GM21717 (cell line): Measurements from ENCODE around the gene DBF4B.

Experiments used
- ATAC-seq: cut with Tn5 transposase; IDR thresholded peaks from one replicate; pipeline ENCODE4 v1.9.1; 2021; ENCODE audit warnings: mild to moderate bottlenecking, moderate library complexity; ENCODE audit not compliant: unreplicated experiment

Gene DBF4B

DNA sequence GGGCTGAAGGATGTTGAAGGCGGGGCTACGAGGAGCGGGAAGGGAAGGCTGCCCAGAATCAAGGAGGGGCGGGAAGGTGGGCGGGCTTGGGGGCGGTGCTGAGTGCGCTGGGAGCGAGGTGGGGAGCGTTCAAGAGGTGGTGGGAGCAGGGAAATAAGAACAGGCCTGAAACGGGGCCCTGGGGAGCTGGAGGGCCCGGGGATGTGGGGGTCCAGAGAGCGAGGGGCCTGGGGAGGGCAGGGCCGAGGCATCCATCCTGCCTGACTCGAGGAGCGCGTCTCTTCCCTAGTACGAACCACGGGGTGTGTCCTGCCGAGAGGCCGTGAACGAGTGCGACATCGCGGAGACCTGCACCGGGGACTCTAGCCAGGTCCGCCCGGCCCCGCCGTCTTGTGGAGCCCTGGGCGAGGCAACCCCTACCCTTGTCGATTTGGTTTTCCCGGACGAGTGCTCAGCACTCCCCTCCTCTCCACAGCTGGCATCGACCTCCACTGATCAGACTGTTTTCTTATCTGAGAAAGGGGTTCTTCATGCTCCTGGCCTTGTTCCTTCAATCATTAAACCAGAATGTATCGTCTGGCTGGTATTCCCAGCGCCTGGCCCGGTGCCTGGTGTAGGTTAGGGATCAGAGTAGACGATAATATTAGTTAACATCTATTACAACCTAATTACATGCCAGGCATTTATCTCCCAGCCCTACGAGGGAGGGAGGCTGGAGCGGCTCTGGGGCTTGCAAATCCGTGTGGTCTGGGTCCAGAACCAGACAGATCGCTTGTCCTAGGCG, 67.6 kb downstream of the DBF4B start:
- no peak for ATAC-seq

DNA sequence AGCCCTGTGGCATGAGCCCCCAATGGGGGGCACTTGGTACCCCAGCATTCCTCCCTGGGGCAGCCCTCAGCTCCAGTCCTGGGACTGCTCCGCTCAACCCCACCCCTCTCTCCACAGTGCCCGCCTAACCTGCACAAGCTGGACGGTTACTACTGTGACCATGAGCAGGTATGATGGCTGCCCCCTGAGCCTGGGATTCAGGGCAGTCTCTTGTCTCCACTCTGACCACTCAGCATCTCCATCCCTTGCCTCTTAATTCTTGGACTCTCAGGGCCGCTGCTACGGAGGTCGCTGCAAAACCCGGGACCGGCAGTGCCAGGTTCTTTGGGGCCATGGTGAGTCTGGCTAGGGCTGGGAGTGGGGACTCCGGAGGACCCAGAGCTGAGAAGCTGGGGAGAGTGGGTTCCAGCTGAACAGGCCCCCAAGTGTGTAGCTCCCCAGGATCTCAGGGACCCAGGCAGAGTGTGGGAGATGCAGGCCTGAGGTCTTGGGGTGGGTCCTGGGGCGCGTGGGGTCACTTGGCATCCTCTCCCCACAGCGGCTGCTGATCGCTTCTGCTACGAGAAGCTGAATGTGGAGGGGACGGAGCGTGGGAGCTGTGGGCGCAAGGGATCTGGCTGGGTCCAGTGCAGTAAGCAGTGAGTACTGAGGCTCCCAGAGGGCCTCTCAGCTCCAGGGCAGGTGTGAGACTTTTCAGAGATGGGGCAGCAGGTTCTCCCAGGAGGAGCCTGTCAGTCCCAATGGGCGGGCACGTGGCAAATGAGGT, 68.3 kb downstream of the DBF4B start:
- no peak for ATAC-seq

DNA sequence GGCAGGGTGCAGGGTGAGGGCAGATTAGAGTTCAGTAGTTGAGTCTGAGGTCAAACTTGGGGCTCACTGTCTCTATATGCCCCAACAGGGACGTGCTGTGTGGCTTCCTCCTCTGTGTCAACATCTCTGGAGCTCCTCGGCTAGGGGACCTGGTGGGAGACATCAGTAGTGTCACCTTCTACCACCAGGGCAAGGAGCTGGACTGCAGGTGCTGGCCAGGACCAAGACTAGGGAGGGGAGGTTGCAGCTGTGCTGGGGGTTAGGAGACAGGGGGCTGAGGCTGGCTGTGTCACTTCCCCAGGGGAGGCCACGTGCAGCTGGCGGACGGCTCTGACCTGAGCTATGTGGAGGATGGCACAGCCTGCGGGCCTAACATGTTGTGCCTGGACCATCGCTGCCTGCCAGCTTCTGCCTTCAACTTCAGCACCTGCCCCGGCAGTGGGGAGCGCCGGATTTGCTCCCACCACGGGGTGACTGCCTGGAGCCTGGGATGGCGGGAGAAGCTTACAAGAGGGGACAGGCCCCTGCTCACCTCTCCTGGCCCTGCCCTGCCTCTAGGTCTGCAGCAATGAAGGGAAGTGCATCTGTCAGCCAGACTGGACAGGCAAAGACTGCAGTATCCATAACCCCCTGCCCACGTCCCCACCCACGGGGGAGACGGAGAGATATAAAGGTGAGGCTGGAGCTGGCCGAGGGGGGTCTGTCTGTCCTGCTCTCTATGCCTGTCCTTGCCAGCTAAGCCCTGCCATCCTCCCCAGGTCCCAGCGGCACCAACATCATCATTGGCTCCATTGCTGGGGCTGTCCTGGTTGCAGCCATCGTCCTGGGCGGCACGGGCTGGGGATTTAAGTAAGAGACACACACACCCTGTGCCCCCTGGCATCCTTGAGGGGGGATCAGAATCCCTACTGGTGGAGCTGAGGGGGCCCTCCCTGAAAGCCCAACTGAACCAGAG, 69.2 kb downstream of the DBF4B start:
- ATAC-seq: no peak

DNA sequence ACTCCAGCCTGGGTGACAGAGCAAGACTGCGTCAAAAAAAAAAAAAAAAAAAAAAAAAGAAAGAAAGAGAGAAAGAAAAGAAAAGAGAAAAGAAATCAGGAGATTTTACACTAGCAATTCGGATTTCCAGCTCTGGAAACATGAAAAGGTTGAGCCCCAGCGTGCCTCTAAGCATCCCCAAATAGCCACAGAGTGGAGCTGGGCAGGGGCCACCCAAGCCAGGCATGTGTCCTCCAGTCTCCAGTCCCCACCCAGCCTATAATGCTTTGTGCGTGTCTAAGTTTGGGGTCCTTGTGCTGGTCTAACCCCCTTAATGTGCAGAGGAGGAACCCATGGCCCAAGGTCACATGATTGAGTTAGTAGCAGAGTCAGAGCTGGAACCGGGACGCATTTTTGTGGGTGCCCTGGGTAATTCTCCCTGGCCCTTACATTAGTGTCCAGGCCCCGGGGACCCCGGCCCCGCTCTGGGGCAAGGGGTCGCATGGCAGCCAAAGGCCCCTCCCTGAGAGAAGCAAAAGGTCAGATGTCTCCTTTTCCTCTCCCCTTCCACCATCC, 70.3 kb downstream of the DBF4B start:
- ATAC-seq: no peak

DNA sequence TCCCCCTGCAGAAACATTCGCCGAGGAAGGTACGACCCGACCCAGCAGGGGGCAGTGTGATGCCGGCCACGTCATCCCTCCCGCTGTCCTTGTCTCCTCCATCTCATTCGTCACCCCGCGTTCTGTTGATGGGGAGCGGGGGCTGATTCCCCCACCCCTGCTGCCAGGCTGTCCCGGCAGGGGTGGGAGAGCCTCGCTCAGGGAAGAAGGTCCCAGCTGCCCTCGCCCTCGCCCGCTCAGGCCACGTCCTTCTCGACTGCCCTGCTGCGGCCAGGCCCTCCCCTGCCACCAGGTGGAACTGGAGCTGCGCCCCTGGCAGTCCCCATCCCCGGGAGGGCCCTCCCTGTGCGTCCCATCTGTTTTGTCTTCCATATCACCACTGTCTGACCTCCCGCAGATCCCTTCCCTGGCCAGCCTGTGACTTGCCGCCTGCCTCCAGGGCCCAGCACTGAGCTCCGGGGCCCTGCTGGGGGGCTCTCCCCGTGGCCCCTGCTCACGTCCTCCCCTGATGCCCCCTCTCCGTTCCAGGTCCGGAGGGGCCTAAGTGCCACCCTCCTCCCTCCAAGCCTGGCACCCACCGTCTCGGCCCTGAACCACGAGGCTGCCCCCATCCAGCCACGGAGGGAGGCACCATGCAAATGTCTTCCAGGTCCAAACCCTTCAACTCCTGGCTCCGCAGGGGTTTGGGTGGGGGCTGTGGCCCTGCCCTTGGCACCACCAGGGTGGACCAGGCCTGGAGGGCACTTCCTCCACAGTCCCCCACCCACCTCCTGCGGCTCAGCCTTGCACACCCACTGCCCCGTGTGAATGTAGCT, 71.0 kb downstream of the DBF4B start:
- no peak for ATAC-seq

DNA sequence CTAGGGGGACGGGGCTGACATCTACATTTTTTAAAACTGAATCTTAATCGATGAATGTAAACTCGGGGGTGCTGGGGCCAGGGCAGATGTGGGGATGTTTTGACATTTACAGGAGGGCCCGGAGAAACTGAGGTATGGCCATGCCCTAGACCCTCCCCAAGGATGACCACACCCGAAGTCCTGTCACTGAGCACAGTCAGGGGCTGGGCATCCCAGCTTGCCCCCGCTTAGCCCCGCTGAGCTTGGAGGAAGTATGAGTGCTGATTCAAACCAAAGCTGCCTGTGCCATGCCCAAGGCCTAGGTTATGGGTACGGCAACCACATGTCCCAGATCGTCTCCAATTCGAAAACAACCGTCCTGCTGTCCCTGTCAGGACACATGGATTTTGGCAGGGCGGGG, 71.7 kb downstream of the DBF4B start:
- no peak for ATAC-seq

DNA sequence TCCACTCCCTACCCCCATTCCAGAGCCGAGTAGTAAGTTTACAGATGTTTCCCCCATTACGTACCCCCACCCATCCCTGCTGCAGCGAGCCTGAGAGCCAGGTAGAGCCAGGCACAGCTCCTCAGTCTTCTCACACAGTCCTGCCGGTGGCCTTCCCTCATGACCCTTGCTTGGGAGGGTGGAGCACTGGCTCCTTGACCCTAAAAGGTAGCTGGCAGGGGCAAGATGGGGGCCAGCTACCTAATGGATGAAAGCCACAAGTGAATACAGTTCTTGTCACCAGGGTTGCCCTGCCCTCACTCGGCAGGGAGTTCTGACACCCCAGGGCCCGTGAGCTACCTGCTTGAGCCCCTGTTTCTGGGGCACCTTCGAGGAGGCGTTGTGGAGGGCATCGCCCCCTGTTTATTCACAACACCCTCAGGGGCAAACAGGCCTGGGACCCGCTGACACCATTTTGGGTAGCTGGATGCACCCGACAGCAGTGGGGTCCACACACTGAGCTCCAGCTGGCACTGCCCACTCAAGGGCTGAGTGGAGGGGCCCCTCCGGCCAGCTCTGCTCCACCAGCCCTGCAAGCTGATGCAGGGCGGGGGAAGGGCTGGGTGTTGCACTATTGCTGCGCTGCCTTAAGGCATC, 72.5 kb downstream of the DBF4B start:
- ATAC-seq: no peak

DNA sequence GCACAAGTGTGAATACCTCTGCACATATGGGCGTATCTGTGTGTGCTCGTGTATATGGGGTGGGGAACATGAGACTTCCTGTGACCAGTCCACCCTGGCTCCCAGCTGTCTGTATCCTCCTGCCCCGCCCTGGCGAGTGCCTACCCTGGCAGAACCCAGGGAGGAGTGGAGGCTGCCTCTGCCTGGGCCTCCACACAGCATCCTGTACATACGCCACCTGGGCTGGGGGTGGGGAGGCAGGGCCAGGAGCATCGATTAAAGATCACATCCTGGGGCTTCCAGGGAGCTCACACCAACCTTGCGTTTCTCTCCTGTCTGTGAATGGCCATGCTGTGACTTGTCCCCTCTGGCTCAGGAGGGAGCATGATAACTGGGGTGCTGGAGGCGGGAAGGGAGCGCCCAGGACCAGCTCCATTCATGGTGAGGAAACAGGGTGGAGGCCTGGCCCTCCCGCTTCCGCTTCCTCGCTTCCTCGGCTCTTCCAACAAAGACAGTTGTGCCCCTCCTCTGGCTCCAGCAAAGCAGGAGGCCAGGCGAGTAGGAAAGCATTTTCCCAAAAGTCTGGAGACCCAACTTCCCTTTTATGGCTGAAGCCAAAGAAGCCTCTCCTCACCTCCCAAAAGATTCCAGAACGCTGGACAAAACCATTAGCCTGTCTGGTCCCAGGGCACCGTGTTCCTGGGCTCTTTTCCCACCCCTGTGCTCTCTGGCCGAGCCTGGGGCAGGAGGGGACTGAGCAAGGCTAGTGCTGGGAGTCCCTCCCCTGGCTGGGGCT, 73.3 kb downstream of the DBF4B start:
- no peak for ATAC-seq

DNA sequence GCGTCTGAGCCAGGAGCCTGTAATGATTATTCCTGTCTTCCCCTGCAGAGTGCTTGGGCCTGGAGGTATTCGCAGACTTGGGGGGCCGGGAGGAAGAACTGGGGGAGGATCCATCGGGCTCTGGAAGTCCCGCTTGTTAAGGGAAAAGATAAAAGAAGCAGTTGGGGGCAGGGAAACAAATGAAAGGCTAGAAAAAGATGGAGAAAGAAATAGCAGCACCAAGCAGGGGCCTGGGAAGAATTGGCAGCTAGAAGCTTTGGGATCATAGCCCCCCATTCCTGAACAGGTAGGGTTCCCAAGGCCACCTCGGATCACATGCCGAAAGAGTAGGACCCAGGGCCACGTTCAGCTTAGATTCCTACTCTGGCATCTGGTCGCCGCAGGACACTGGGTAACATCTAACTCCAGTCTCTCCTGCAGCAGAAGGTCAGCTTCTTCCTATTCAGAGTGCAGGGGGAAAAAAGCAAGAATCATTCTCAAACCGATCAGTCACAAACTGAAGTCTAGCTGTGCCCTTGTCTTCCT, 73.9 kb downstream of the DBF4B start:
- ATAC-seq: no peak

DNA sequence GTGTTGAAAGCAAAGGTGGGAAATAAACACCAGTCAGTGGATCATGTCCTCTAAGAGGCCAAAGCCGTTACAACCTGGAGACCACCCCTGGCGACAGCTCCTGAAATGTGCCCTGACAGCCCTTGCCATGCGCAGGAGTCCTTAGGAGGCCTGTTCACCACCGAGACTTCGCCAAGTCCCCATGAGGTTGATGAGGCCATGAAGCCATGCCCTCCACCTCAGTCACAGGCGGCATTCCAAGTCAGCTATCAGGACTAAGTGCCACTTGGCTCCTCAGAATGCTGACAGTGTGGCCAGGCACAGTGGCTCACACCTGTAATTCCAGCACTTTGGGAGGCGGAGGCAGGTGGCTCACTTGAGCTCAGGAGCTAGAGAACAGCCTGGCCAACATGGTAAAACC, 77.5 kb downstream of the DBF4B start:
- no peak for ATAC-seq

DNA sequence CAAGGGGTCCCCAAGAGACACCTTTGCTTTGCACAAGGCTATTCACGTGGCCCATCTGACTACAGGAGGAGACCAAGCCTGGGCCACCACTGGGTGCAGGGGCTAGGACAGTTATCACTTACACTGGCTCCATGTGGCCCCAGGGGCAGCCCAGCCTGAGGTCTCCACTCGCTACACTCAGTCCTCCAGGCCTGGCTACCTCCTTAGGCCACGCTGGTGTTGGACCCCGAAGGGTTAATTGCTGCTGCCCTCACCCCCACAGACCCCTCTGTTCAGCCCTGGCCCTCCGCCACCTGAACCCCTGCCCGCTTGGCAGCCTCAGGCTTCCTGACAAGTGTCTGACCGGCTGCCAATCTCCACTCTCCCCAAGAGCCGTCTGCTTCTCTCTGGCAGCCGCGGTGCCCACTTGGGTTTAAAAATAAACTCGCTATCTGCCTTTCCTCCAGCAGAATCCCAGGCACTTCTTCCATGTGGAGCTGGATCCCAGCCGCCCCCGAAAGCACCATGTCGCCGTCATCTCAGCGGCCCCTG, 78.2 kb downstream of the DBF4B start:
- no peak for ATAC-seq

DNA sequence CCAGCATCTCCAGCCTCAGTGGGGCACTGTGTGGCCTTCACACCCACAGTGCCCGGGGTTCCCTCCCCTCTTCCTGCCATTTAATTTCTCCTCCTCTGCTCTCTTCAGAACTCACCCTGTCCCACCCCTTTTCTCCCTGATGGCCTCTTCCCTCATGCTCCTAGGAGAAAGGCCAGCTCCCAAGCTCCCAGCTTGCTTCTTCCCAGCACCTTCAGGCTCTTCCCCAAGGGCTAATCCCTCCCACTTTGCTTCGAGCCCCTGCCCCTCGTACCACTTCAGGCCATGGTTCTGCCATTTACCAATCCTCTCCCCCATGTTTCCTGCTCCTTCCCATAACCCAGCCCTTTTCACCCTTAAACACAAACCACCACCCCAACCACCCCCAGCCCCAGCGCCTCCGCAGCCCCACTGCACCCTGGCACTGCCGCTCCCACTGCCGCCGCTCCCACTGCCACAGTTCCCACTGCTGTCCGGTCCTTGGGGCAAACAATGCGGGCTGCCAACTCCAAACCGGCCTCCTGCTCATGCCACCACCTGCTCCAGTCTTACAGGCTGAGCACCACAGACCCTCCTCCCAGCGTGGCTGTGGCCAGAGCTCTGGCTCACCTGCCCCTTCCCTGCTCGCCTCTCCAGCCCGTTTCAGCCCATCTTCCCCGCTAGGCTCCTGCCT, 78.9 kb downstream of the DBF4B start:
- no peak for ATAC-seq

DNA sequence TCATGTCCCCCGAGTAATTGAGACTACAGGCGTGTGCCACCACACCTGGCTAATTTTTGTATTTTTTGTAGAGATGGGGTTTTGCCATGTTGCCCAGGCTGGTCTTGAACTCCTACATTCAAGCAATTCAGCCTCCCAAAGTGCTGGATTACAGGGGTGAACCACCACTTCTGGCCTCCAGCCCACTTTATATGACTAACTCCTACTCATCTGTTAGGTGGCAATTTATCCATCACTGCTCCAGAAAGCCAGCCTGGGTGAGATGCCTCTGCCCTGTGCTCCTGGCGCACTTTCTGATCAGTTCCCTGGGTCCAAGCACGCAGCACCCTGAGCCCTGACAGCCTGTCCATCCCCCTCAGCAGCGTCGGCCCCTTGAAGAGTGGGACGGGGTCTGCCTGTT, 79.7 kb downstream of the DBF4B start:
- ATAC-seq: no peak

DNA sequence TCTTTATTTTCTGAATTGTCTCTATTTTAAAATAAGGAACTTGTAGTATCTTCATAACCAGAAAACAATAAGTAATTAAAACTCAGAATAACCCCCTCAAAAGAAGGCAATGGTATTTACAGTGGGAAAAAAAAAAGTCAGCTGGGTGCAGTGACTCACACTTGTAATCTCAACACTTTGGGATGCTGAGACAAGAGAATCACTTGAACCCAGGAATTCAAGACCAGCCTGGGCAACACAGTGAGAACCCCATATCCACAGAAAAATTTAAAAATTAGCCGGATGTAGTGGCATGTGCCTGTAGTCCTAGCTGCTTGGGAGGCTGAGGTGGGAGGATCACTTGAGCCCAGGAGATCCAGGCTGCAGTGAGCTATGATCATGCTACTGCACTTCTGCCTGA, 83.8 kb downstream of the DBF4B start:
- no peak for ATAC-seq

DNA sequence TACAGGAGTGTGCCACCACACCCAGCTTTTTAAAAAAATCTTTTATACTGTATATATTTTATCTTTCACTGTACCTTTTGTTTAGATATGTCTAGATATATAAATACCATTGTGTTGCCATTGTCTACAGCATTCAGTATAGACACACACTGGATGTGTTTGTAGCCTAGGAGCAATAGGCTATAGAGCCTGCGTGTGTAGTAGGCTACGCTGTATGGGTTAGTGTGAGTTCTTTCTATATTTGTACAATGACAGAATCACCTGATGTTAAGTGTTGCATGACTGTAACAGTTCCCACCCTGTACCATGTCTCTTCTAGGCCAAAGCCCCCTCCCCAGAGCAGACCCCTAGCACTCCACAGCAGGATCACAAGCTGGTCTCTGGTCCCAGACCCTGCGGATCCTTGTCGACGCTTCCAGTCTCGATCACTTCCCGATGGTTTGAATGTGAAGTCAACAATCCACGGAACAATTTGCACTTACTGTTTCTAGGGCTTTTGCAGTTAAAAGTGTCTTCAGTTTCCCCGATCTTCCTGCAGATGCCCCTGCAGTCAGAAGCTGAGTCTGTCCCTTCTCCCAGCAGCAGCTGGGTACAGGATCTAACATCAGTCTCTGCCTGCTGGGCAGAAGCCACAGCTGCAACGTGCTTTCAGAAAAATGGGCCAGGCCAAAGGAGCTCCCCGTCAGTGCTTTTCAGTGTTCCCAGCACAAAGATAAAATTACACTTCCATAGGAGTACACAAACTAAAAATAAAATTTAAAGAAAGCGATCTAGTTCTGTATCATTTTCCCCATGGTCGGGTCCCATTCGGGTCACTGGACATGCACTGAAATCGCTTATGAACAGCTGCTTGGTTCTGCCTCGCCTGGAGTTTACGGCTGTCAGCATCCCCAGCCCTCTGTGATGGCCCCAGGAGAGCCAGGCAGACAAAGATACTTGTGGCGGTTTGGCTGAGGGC, 85.7 kb downstream of the DBF4B start:
- ATAC-seq: no peak

DNA sequence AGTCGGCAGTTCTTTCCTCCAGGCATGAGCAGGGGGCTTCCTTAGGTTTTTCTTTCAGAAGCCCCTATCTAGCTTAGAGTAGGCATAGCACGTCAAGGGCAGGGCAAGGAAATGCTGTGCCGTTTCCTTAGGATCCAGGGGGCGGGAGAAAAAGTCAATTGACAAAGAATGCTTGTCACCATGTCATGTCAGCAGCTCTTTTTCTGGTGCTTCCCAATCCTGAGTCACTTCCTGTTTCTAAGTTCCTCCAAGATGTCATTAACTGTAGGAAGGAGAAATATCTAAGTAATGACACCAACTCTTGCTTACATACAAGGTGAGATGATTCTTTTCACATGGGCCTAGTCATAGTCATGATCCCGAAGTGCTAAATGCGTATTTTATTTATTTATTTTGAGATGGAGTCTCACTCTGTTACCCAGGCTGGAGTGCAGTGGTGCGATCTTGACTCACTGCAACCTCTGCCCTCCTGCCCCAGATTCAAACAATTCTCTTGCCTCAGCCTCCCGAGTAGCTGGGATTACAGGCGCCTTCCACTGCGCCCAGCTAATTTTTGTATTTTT, 86.5 kb downstream of the DBF4B start:
- ATAC-seq: no peak
